GM12878 (cell line): Measurements from ENCODE around the gene CUL9. TPM values are rescaled to one million over a fixed set of nuclear protein-coding genes. Genes with fewer than 3 reads are reported as not detected.

Experiments
- ATF3 ChIP-seq: IDR thresholded peaks from 2 replicates; pipeline ENCODE4 v1.6.1; 2011; ENCODE audit warnings: low read depth, mild to moderate bottlenecking, low read length, moderate library complexity, borderline replicate concordance; ENCODE audit errors: extremely low read depth
- BACH1 ChIP-seq: fragments of 450-650 bp; IDR thresholded peaks from 2 replicates; pipeline ENCODE4 v1.6.1; 2017; ENCODE audit warnings: mild to moderate bottlenecking, borderline replicate concordance
- BHLHE40 ChIP-seq, 2 experiments: fragments of 450-650 bp in 1 of 2; IDR thresholded peaks; 2 replicates each; pipeline ENCODE4 v1.6.1; 2011 to 2017; ENCODE audit warnings: low read depth in 2 of 2, borderline replicate concordance in 1 of 2, improper control_type of control experiment in 1 of 2, low read length in 1 of 2, mild to moderate bottlenecking in 1 of 2
- CEBPB ChIP-seq, 2 experiments: fragments of 150-350 bp in 1 of 2; IDR thresholded peaks; 2 replicates each; pipeline ENCODE4 v1.6.1; 2012 to 2014; ENCODE audit warnings: low read depth in 2 of 2, low read length in 2 of 2, borderline replicate concordance in 1 of 2, inconsistent platforms in 1 of 2
- CHD1 ChIP-seq: IDR thresholded peaks from 2 replicates; pipeline ENCODE4 v1.6.1; 2012; ENCODE audit warnings: low read depth, low read length, improper control_type of control experiment
- E2F4 ChIP-seq: IDR thresholded peaks from 2 replicates; pipeline ENCODE4 v1.6.1; 2012; ENCODE audit warnings: low read depth, low read length, improper control_type of control experiment
- E4F1 ChIP-seq: fragments of 450-650 bp; IDR thresholded peaks from 2 replicates; pipeline ENCODE4 v1.6.1; 2018; ENCODE audit warnings: borderline replicate concordance, mild to moderate bottlenecking; ENCODE audit not compliant: partially characterized antibody
- HDAC6 ChIP-seq: fragments of 200-600 bp; sonication (generic); IDR thresholded peaks from one replicate; pipeline ENCODE4 v1.8.0; 2017; ENCODE audit warnings: antibody characterized with exemption; ENCODE audit not compliant: unreplicated experiment
- MAX ChIP-seq: IDR thresholded peaks from 2 replicates; pipeline ENCODE4 v1.6.1; 2012; ENCODE audit warnings: low read depth, low read length, improper control_type of control experiment
- MEF2B ChIP-seq: fragments of 450-650 bp; IDR thresholded peaks from 2 replicates; pipeline ENCODE4 v1.6.1; 2018; ENCODE audit warnings: mild to moderate bottlenecking, moderate library complexity; ENCODE audit not compliant: partially characterized antibody, poor library complexity, severe bottlenecking
- NR2C1 ChIP-seq: fragments of 450-650 bp; IDR thresholded peaks from 2 replicates; pipeline ENCODE4 v1.6.1; 2017; ENCODE audit warnings: antibody characterized with exemption, mild to moderate bottlenecking, moderate library complexity
- SPI1 ChIP-seq: IDR thresholded peaks from 2 replicates; pipeline ENCODE4 v1.6.1; 2011; ENCODE audit warnings: low read depth, mild to moderate bottlenecking, low read length, moderate library complexity, borderline replicate concordance; ENCODE audit not compliant: insufficient read depth
- SRF ChIP-seq, 2 experiments: IDR thresholded peaks; 2 replicates each; pipeline ENCODE4 v1.6.1; 2011; ENCODE audit warnings: low read depth in 2 of 2, low read length in 2 of 2, mild to moderate bottlenecking in 1 of 2, moderate library complexity in 1 of 2
- SUPT20H ChIP-seq: IDR thresholded peaks from 2 replicates; pipeline ENCODE4 v1.6.1; 2011; ENCODE audit warnings: low read depth, mild to moderate bottlenecking, low read length, moderate library complexity, borderline replicate concordance; ENCODE audit not compliant: control insufficient read depth
- ZNF207 ChIP-seq: fragments of 450-650 bp; IDR thresholded peaks from 2 replicates; pipeline ENCODE4 v1.6.1; 2014; ENCODE audit warnings: antibody characterized with exemption, mild to moderate bottlenecking, borderline replicate concordance
- polyA plus RNA-seq, 11 experiments: library from polyadenylated mRNA; depleted of rRNA in 4 of 11; unstranded in 6 of 11; stranded (reverse) in 5 of 11; fragments of >200 nt; fragmentation: Nextera tagmentation in 4 of 11; fragmentation: Illumina TruSeq in 1 of 11; extraction: Ambion mirVana in 4 of 11; extraction: Trizol in 1 of 11; gene quantifications; 1 replicate in 1 of 11; 2 replicates in 10 of 11; pipeline versions ENCODE4 v1.2.1 to v1.2.3, GENCODE V29; 2011 to 2016; ENCODE audit warnings: inconsistent platforms in 2 of 11, missing spikeins in 2 of 11, low read depth in 1 of 11
- total RNA-seq, 4 experiments: library from RNA; depleted of rRNA in 3 of 4; stranded (reverse); fragments of >200 nt in 3 of 4; fragmentation: Illumina TruSeq in 1 of 4; extraction: Trizol in 1 of 4; gene quantifications; 2 replicates each; pipeline versions ENCODE4 v1.2.1 to v1.2.3, GENCODE V29; 2013 to 2021
- TF ChIP-seq, protein P1 (sequence below): IDR thresholded peaks from 2 replicates; pipeline ENCODE4 v1.6.1; 2011; ENCODE audit warnings: borderline replicate concordance, low read depth, mild to moderate bottlenecking, moderate library complexity, low read length; ENCODE audit not compliant: insufficient read depth, poor library complexity, severe bottlenecking
- TF ChIP-seq, protein P2 (sequence below): fragments of 450-650 bp; IDR thresholded peaks from 2 replicates; pipeline ENCODE4 v1.6.1; 2017; ENCODE audit warnings: mild to moderate bottlenecking, moderate library complexity

CUL9 gene
- total and polyA plus RNA-seq, 10 of the 15 experiments (the other 5 are each of a cell fraction or from before 2014, with no cell fraction given), result 1.2 to 48.3 (median 17.2) TPM

GRCh38 chr6:43170931-43171706, 10.9 kb upstream of the CUL9 start, which contains the start of gene SRF (continued):
- TF ChIP-seq, protein P1, sequence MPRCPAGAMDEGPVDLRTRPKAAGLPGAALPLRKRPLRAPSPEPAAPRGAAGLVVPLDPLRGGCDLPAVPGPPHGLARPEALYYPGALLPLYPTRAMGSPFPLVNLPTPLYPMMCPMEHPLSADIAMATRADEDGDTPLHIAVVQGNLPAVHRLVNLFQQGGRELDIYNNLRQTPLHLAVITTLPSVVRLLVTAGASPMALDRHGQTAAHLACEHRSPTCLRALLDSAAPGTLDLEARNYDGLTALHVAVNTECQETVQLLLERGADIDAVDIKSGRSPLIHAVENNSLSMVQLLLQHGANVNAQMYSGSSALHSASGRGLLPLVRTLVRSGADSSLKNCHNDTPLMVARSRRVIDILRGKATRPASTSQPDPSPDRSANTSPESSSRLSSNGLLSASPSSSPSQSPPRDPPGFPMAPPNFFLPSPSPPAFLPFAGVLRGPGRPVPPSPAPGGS, result peak; percentile 31
- no peak for TF ChIP-seq SUPT20H
- no peak for TF ChIP-seq SPI1
- TF ChIP-seq ZNF207, result 0 out of 2 replicates have a peak, but pooled peaks have one; percentile 60
- TF ChIP-seq HDAC6, result no peak
- no peak; the same call in 1 of the 2 replicates for TF ChIP-seq NR2C1
- TF ChIP-seq BACH1, result peak; percentile 92
- TF ChIP-seq BHLHE40 (IDR thresholded peaks at IDR 0.05; ENCODE audit: borderline replicate concordance in 1 of 2, low read depth in 2 of 2, low read length in 1 of 2), result peak; percentile 19 to 74; a peak in 3 of 4 replicates
- TF ChIP-seq, protein P2, sequence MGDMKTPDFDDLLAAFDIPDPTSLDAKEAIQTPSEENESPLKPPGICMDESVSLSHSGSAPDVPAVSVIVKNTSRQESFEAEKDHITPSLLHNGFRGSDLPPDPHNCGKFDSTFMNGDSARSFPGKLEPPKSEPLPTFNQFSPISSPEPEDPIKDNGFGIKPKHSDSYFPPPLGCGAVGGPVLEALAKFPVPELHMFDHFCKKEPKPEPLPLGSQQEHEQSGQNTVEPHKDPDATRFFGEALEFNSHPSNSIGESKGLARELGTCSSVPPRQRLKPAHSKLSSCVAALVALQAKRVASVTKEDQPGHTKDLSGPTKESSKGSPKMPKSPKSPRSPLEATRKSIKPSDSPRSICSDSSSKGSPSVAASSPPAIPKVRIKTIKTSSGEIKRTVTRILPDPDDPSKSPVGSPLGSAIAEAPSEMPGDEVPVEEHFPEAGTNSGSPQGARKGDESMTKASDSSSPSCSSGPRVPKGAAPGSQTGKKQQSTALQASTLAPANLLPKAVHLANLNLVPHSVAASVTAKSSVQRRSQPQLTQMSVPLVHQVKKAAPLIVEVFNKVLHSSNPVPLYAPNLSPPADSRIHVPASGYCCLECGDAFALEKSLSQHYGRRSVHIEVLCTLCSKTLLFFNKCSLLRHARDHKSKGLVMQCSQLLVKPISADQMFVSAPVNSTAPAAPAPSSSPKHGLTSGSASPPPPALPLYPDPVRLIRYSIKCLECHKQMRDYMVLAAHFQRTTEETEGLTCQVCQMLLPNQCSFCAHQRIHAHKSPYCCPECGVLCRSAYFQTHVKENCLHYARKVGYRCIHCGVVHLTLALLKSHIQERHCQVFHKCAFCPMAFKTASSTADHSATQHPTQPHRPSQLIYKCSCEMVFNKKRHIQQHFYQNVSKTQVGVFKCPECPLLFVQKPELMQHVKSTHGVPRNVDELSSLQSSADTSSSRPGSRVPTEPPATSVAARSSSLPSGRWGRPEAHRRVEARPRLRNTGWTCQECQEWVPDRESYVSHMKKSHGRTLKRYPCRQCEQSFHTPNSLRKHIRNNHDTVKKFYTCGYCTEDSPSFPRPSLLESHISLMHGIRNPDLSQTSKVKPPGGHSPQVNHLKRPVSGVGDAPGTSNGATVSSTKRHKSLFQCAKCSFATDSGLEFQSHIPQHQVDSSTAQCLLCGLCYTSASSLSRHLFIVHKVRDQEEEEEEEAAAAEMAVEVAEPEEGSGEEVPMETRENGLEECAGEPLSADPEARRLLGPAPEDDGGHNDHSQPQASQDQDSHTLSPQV, result peak; percentile 91
- TF ChIP-seq E2F4, result no peak
- TF ChIP-seq E4F1, result peak; percentile 32
- TF ChIP-seq CEBPB (IDR thresholded peaks at IDR 0.05; ENCODE audit: borderline replicate concordance in 1 of 2, low read depth in 2 of 2, low read length in 2 of 2), result no peak
- 0 out of 2 replicates have a peak, but pooled peaks have one; percentile 13 for TF ChIP-seq MAX
- TF ChIP-seq MEF2B, result no peak
- TF ChIP-seq CHD1, result 0 out of 2 replicates have a peak, but pooled peaks have one; percentile 21
- no peak for TF ChIP-seq ATF3
- TF ChIP-seq SRF (IDR thresholded peaks at IDR 0.05; ENCODE audit: low read depth in 2 of 2, low read length in 2 of 2), result peak; percentile 93 to 98
